Spleen (tissue), 7 donors: ENCODE measurements around the gene EPB41L4B.

Experiments used
- CTCF ChIP-seq, 11 experiments: fragments of 200-600 bp in 7 of 11; fragments of 450-650 bp in 4 of 11; sonication (generic) in 4 of 11; IDR thresholded peaks in 8 of 11; conservative IDR thresholded peaks in 3 of 11; 1 replicate in 7 of 11; 2 replicates in 4 of 11; pipeline versions ENCODE4 v1.4.0 to v1.8.0; 2016 to 2021; ENCODE audit warnings: antibody characterized with exemption in 11 of 11, inconsistent platforms in 4 of 11, mild to moderate bottlenecking in 1 of 11
- POLR2A ChIP-seq, 3 donors: fragments of 450-650 bp; IDR thresholded peaks; one replicate each; pipeline ENCODE4 v1.5.1; 2017; ENCODE audit warnings: antibody characterized with exemption in 3 of 3, mild to moderate bottlenecking in 1 of 3
- donor health status: DM: no; HTN: no; CAD: no; lungs with moderate emphysema.
- donor health status: DM: no; HTN: no; CAD: no.
- donor health status: DM: no; HTN: no; CAD: no.

GRCh38 chr9:109164042-109164441 lies 156.8 kb downstream of the EPB41L4B start:
- TF ChIP-seq CTCF (IDR thresholded peaks at IDR 0.05 in 8 of 11, conservative IDR thresholded peaks at IDR 0.05 in 3 of 11) = no peak
- TF ChIP-seq POLR2A (IDR thresholded peaks at IDR 0.05) = no peak
